Gastrocnemius medialis (tissue), 4 donors: ENCODE measurements around the gene PLXDC2.

Experiments used
- CTCF ChIP-seq, 5 experiments: fragments of 450-650 bp in 3 of 5; fragments of 200-600 bp in 2 of 5; sonication (generic) in 2 of 5; IDR thresholded peaks in 4 of 5; conservative IDR thresholded peaks in 1 of 5; 1 replicate in 4 of 5; 2 replicates in 1 of 5; pipeline ENCODE4 v1.5.1; 2016 to 2019; ENCODE audit warnings: antibody characterized with exemption in 5 of 5, mild to moderate bottlenecking in 3 of 5, moderate library complexity in 3 of 5
- POLR2A ChIP-seq, 2 donors: fragments of 450-650 bp; IDR thresholded peaks; one replicate each; pipeline ENCODE4 v1.6.1; 2017; ENCODE audit warnings: antibody characterized with exemption in 2 of 2, mild to moderate bottlenecking in 2 of 2, moderate library complexity in 2 of 2

GRCh38 chr10:19993714-19994315 lies 177.6 kb downstream of the PLXDC2 start:
- no peak for TF ChIP-seq CTCF (IDR thresholded peaks at IDR 0.05 in 4 of 5, conservative IDR thresholded peaks at IDR 0.05 in 1 of 5)
- TF ChIP-seq POLR2A (IDR thresholded peaks at IDR 0.05), result no peak
